Psoas muscle (tissue), 8 donors: ENCODE results near the gene CCR9. TPM values are rescaled to one million over a fixed set of nuclear protein-coding genes. Genes with fewer than 3 reads are reported as not detected.

Experiments used
- ATAC-seq, 4 donors: fragments of 200-7000 bp; cut with Tn5 transposase; one replicate each; pipeline ENCODE4 v1.9.1; 2020; ENCODE audit warnings: moderate library complexity in 3 of 4, mild to moderate bottlenecking in 2 of 4
- DNase-seq, 2 donors: peaks; one replicate each; pipeline ENCODE4 v3.0.0-alpha.2; 2020
- H3K27ac ChIP-seq: fragments of 200-600 bp; one replicate; pipeline ENCODE4 v1.8.0; 2022
- H3K27me3 ChIP-seq, 3 donors: fragments of 200-600 bp in 1 of 3; one replicate each; pipeline versions ENCODE4 v1.6.1 to v1.8.0; 2013 to 2022; ENCODE audit warnings: low read length in 2 of 3, mild to moderate bottlenecking in 2 of 3, moderate library complexity in 1 of 3; ENCODE audit not compliant: insufficient read depth in 3 of 3
- H3K36me3 ChIP-seq, 2 donors: fragments of 200-600 bp in 1 of 2; one replicate each; pipeline versions ENCODE4 v1.6.1 to v1.8.0; 2013 to 2022; ENCODE audit warnings: low read depth in 1 of 2, mild to moderate bottlenecking in 1 of 2, moderate library complexity in 1 of 2; ENCODE audit not compliant: insufficient read depth in 1 of 2
- H3K4me1 ChIP-seq: fragments of 200-600 bp; one replicate; pipeline ENCODE4 v1.8.0; 2022
- H3K4me3 ChIP-seq: fragments of 200-600 bp; one replicate; pipeline ENCODE4 v1.8.0; 2022; ENCODE audit warnings: mild to moderate bottlenecking
- H3K9me3 ChIP-seq: fragments of 200-600 bp; one replicate; pipeline ENCODE4 v1.8.0; 2022
- WGBS, 3 donors: extraction: QIAGEN DNeasy Blood & Tissue Kit; methylation state at CpG; one replicate each; pipeline versions ENCODE4 v1.1.6 to v1.1.7; 2013; 5-methylcytosine and 5-hydroxymethylcytosine counted together
- intact Hi-C, 2 donors: fragments of 100-400 bp; cut with DNase I; formaldehyde crosslinking; loops; one replicate each; pipeline versions ENCODE4 v1.11.0 to v1.14.2; 2022
- polyA plus RNA-seq, 3 donors: library from polyadenylated mRNA; stranded (reverse); fragments of 200-250 nt; gene quantifications; one replicate each; pipeline ENCODE4 v1.2.3, GENCODE V29; 2013
- total RNA-seq, 4 donors: library from RNA; stranded (reverse); fragmentation: NEBNext Ultra II Directional in 2 of 4; extraction: Animal tissue kit (Norgen Biotek cat#: 25700) in 2 of 4; gene quantifications; one replicate each; pipeline versions ENCODE4 v1.2.1 to v1.2.4, GENCODE V29; 2021 to 2023
- TF ChIP-seq, protein P1 (sequence below): fragments of 200-600 bp; IDR thresholded peaks from one replicate; pipeline ENCODE4 v1.8.0; 2022; ENCODE audit warnings: antibody characterized with exemption
- donor health status: healthy with polysubstance abuse.
- donor health status: DM: no; HTN: no; CAD: no; lungs with moderate emphysema.
- donor health status: Bipolar disorder and iron deficiency.
- donor health status: healthy.
- donor health status: DM: yes; HTN: yes; CAD: no.
- donor health status: DM: no; HTN: no; CAD: no.
- donor health status: DM: no; HTN: no; CAD: no.
- donor health status: DM: yes; HTN: yes; CAD: no.

CCR9 gene
- total and polyA plus RNA-seq, 7 donors = 0.03 TPM; not detected in 6

DNA sequence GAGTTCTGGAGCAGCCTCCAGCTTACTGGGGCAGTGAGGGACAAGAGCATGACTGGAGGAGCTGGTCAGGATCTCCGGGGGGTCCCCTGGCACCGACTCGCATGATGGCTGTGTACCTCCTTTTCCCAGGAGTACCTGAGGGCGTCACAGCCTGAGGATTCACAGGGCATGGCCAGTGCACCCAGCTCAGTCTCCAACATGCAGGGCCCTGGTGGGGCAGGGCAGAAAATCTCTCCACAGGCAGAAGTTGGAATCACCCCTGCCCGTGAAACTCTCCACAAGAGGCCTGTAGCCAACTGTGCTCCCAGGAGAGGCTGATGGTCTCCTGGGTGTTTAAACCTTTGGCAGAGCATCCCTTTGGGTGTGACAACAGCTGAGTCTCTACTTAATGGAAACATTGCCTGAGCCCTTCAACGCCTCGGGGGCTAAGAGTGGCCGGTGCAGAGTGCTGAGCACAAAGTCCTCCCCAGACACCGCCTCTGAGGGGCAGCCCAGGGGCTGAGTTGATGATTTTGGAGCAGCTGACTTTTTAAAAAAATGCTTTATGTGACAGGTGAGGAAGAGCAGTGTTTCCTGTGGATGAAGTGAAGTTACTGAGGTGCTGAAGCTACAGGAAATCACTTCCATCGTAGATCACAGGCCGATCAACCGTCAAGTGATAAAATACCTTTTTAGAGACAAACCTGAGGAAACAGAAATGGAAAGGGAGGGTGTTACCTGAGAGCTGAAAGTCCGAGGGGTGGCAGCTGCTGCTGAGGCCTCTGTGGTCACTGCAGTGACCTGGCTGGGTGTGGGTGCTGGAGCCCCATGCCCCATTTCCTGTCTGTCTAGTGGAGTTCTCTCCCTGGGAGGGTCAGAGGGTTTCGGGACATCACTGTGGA, 35.1 kb downstream of the CCR9 start:
- Histone ChIP-seq H3K4me1 (no peaks in the 10 kb centered on the region), H3K27ac (no peak overlapping the region), H3K36me3 (peaks cover 4 to 93% of the 10 kb centered on the region in 2 donors), H3K27me3 (no peaks in the 10 kb centered on the region), H3K4me3 (no peak overlapping the region), H3K9me3 (no peaks in the 10 kb centered on the region)
- TF ChIP-seq, protein P1, sequence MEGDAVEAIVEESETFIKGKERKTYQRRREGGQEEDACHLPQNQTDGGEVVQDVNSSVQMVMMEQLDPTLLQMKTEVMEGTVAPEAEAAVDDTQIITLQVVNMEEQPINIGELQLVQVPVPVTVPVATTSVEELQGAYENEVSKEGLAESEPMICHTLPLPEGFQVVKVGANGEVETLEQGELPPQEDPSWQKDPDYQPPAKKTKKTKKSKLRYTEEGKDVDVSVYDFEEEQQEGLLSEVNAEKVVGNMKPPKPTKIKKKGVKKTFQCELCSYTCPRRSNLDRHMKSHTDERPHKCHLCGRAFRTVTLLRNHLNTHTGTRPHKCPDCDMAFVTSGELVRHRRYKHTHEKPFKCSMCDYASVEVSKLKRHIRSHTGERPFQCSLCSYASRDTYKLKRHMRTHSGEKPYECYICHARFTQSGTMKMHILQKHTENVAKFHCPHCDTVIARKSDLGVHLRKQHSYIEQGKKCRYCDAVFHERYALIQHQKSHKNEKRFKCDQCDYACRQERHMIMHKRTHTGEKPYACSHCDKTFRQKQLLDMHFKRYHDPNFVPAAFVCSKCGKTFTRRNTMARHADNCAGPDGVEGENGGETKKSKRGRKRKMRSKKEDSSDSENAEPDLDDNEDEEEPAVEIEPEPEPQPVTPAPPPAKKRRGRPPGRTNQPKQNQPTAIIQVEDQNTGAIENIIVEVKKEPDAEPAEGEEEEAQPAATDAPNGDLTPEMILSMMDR = no peak
- ATAC-seq (no peak), DNase-seq (no peak)
- intact Hi-C loops = no loop called here
- 84 to 88% (median 87%) methylated on average over 14 of the region's 14 CpGs for WGBS, 3 donors

DNA sequence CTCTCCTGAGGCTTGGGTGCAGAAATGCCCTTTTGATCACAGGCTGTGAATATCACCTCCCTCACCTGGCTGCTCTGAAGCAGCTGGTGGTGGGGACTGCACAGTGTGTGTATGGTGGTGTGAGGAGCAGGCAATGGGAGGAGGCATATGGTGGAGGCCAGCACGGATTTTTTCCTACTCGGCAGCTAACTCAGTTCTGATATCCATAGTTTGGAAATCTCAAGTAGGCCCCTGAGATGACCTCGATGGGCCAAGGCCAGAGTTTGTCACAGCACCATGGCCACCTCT, 35.6 kb downstream of the CCR9 start:
- Histone ChIP-seq H3K4me1 (no peaks in the 10 kb centered on the region), H3K4me3 (no peak overlapping the region), H3K27ac (no peak overlapping the region), H3K9me3 (no peaks in the 10 kb centered on the region), H3K27me3 (no peaks in the 10 kb centered on the region), H3K36me3 (peaks cover 4 to 96% of the 10 kb centered on the region in 2 donors)
- WGBS, 3 donors = 81 to 90% (median 90%) methylated on average over 3 of the region's 3 CpGs
- intact Hi-C loops = no loop called here
- ATAC-seq (no peak), DNase-seq (no peak)
- TF ChIP-seq, protein P1 = no peak

DNA sequence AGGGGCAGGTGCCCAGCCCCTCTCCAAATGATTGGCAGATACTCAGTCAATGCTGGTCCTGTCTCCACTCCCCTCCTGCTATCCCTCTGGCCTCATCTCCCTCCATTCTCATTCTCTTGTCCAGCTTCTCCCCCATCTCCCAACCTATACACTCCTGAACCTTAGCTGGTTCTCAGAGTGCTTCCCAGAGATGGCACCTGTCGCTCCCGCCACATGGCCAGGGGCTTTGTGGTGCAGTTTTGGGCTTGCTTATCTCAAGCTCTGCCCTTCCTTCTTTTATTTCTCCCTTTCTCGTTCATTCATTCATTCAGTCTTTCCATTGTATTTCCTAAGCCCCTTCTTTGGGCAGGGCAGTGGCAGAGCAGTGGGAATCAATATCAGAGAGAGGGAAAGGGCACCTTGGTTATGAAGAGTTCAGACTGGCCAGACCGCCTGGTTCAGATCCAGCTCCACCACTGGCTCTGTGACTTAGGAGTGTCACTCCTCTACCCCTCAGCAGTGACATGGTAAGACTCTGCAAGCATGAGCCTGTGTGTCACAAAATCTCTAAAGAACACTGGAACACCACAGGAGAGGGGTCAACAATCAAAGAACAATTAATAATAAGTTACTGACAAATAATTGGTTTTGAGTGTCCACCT, 36.7 kb downstream of the CCR9 start:
- ATAC-seq (no peak), DNase-seq (no peak)
- WGBS, 3 donors = 93 to 94% (median 93%) methylated on average over 4 of the region's 4 CpGs
- Histone ChIP-seq H3K4me1 (no peaks in the 10 kb centered on the region), H3K27ac (no peak overlapping the region), H3K4me3 (no peak overlapping the region), H3K36me3 (peaks cover 4 to 98% of the 10 kb centered on the region in 2 donors), H3K27me3 (no peaks in the 10 kb centered on the region), H3K9me3 (no peaks in the 10 kb centered on the region)
- TF ChIP-seq, protein P1 = no peak
- intact Hi-C loops = no loop called here

GRCh38 chr3:45923755-45924154, 37.4 kb downstream of the CCR9 start:
- ATAC-seq = peak in 3 of 4 donors; percentile 24 to 50 (median 28)
- intact Hi-C loops = no loop called here
- TF ChIP-seq, protein P1 = no peak
- Histone ChIP-seq H3K27ac (peak overlapping the region; percentile 16), H3K36me3 (peaks cover 8 to 98% of the 10 kb centered on the region in 2 donors), H3K9me3 (no peaks in the 10 kb centered on the region), H3K27me3 (no peaks in the 10 kb centered on the region), H3K4me1 (no peaks in the 10 kb centered on the region), H3K4me3 (no peak overlapping the region)
- 46 to 80% (median 62%) methylated on average over 3 of the region's 3 CpGs for WGBS, 3 donors
- no peak for DNase-seq
